ENCODE results near the gene EDARADD. TPM values are rescaled to one million over a fixed set of nuclear protein-coding genes. Genes with fewer than 3 reads are reported as not detected.

The EDARADD gene
- total and polyA plus RNA-seq, 7 experiments from 2014 or later = 0.38 to 6.6 (median 0.73) TPM; not detected in 2

Other genes with a start within 250 kb of the EDARADD start
- gene ERO1B, start 112.3 kb upstream of the EDARADD start, total RNA-seq = 10 to 100 TPM in 4 of 5 experiments, 1 to 10 TPM in 1; 5.0 to 26.8 (median 16.0) TPM
- gene ERO1B, start 112.3 kb upstream of the EDARADD start, polyA plus RNA-seq = 1 to 10 TPM; 1.9 to 3.3 TPM
- gene LGALS8, start 129.7 kb downstream of the EDARADD start, total RNA-seq = 100 to 1,000 TPM; 114 to 143 (median 134) TPM
- 10 to 100 TPM; 41.3 to 45.0 TPM for gene LGALS8, start 129.7 kb downstream of the EDARADD start, polyA plus RNA-seq
- 10 to 100 TPM; 29.3 to 58.7 (median 45.8) TPM for gene HEATR1, start 210.2 kb downstream of the EDARADD start, total RNA-seq
- gene HEATR1, start 210.2 kb downstream of the EDARADD start, polyA plus RNA-seq = 10 to 100 TPM; 14.2 to 14.6 TPM